Mesendoderm (in vitro differentiated cells): ENCODE data around the gene SLC51A.

Experiments used
- DNase-seq: peaks from one replicate; pipeline ENCODE4 v3.0.0; 2013
- H2AK5ac ChIP-seq: 2 replicates; pipeline ENCODE4 v1.6.1; 2013; ENCODE audit warnings: low read length, inconsistent platforms
- H2BK120ac ChIP-seq: 2 replicates; pipeline ENCODE4 v1.6.1; 2013; ENCODE audit warnings: low read depth, mild to moderate bottlenecking, low read length, moderate library complexity, mixed read lengths
- H2BK15ac ChIP-seq: replicated peaks from 2 replicates; pipeline ENCODE4 v1.6.1; 2013; ENCODE audit warnings: low read depth, mild to moderate bottlenecking, moderate library complexity
- H2BK5ac ChIP-seq: 2 replicates; pipeline ENCODE4 v1.6.1; 2013; ENCODE audit warnings: low read length, inconsistent platforms
- H3K18ac ChIP-seq: 2 replicates; pipeline ENCODE4 v1.6.1; 2013; ENCODE audit warnings: mild to moderate bottlenecking, low read length, mixed read lengths
- H3K23ac ChIP-seq: one replicate; pipeline ENCODE4 v1.6.1; 2013; ENCODE audit warnings: low read length
- H3K27ac ChIP-seq: 2 replicates; pipeline ENCODE4 v1.5.1; 2013; ENCODE audit warnings: low read depth, mild to moderate bottlenecking, inconsistent platforms, low read length, moderate library complexity
- H3K27me3 ChIP-seq: 2 replicates; pipeline ENCODE4 v1.6.1; 2013; ENCODE audit warnings: low read length, control low read depth, mild to moderate bottlenecking, inconsistent platforms; ENCODE audit not compliant: insufficient read depth, poor library complexity
- H3K36me3 ChIP-seq: 2 replicates; pipeline ENCODE4 v1.6.1; 2013; ENCODE audit warnings: low read length, inconsistent platforms; ENCODE audit not compliant: control insufficient read depth, insufficient read depth
- H3K4ac ChIP-seq: one replicate; pipeline ENCODE4 v1.6.1; 2013; ENCODE audit warnings: low read depth, mild to moderate bottlenecking, low read length, moderate library complexity
- H3K4me1 ChIP-seq: 2 replicates; pipeline ENCODE4 v1.6.1; 2013; ENCODE audit warnings: low read depth, low read length, inconsistent platforms; ENCODE audit not compliant: control insufficient read depth
- H3K4me2 ChIP-seq: 2 replicates; pipeline ENCODE4 v1.6.1; 2013; ENCODE audit warnings: low read length
- H3K4me3 ChIP-seq: 2 replicates; pipeline ENCODE4 v1.5.1; 2013; ENCODE audit warnings: mild to moderate bottlenecking, low read length
- H3K56ac ChIP-seq: one replicate; pipeline ENCODE4 v1.6.1; 2013; ENCODE audit warnings: low read length
- H3K79me1 ChIP-seq: 2 replicates; pipeline ENCODE4 v1.6.1; 2013; ENCODE audit warnings: low read length, inconsistent platforms
- H3K79me2 ChIP-seq: 2 replicates; pipeline ENCODE4 v1.6.1; 2013; ENCODE audit warnings: mild to moderate bottlenecking, low read length; ENCODE audit not compliant: control insufficient read depth, insufficient read depth
- H3K9ac ChIP-seq: 2 replicates; pipeline ENCODE4 v1.6.1; 2013; ENCODE audit warnings: low read length, inconsistent platforms
- H4K5ac ChIP-seq: one replicate; pipeline ENCODE4 v1.6.1; 2013; ENCODE audit warnings: low read length
- H4K8ac ChIP-seq: one replicate; pipeline ENCODE4 v1.6.1; 2013; ENCODE audit warnings: low read depth, mild to moderate bottlenecking, control low read depth, low read length, moderate library complexity
- WGBS: extraction: QIAGEN DNeasy Blood & Tissue Kit; methylation state at CpG from one replicate; pipeline ENCODE4 v1.1.7; 2013; ENCODE audit warnings: low lambda C conversion rate, missing lambda C conversion rate; ENCODE audit not compliant: insufficient coverage; ENCODE audit errors: extremely low coverage; 5-methylcytosine and 5-hydroxymethylcytosine counted together

The SLC51A gene

GRCh38 chr3:196227121-196227561 is 10.8 kb downstream of the SLC51A start:
- WGBS = no CpG with 5 or more reads among the region's 14 CpGs
- no peaks in the 10 kb centered on the region for H3K79me2 ChIP-seq
- H3K4me1 ChIP-seq = no peaks in the 10 kb centered on the region
- no peak overlapping the region for H3K56ac ChIP-seq
- H3K36me3 ChIP-seq = no peaks in the 10 kb centered on the region
- no peak overlapping the region for H3K4me2 ChIP-seq
- no peak overlapping the region for H2BK15ac ChIP-seq
- no peak overlapping the region for H2AK5ac ChIP-seq
- DNase-seq = no peak
- no peak overlapping the region for H3K4me3 ChIP-seq
- no peak overlapping the region for H3K18ac ChIP-seq
- no peak overlapping the region for H3K23ac ChIP-seq
- H2BK120ac ChIP-seq = no peak overlapping the region
- no peaks in the 10 kb centered on the region for H3K79me1 ChIP-seq
- H4K5ac ChIP-seq = no peak overlapping the region
- no peak overlapping the region for H3K27ac ChIP-seq
- H3K4ac ChIP-seq = no peak overlapping the region
- no peak overlapping the region for H4K8ac ChIP-seq
- H3K9ac ChIP-seq = no peak overlapping the region
- no peak overlapping the region for H2BK5ac ChIP-seq
- H3K27me3 ChIP-seq = no peaks in the 10 kb centered on the region

GRCh38 chr3:196227629-196228493 is 11.5 kb downstream of the SLC51A start:
- no peak overlapping the region for H3K9ac ChIP-seq
- no peak overlapping the region for H3K56ac ChIP-seq
- no CpG with 5 or more reads among the region's 24 CpGs for WGBS
- H3K79me1 ChIP-seq = no peaks in the 10 kb centered on the region
- DNase-seq = peak; percentile 18
- H2BK15ac ChIP-seq = no peak overlapping the region
- H2BK5ac ChIP-seq = no peak overlapping the region
- no peak overlapping the region for H3K18ac ChIP-seq
- no peak overlapping the region for H3K4ac ChIP-seq
- no peak overlapping the region for H3K27ac ChIP-seq
- no peak overlapping the region for H4K5ac ChIP-seq
- H4K8ac ChIP-seq = no peak overlapping the region
- H3K23ac ChIP-seq = no peak overlapping the region
- no peaks in the 10 kb centered on the region for H3K27me3 ChIP-seq
- H2AK5ac ChIP-seq = no peak overlapping the region
- no peaks in the 10 kb centered on the region for H3K4me1 ChIP-seq
- no peaks in the 10 kb centered on the region for H3K36me3 ChIP-seq
- H3K4me3 ChIP-seq = no peak overlapping the region
- H3K4me2 ChIP-seq = no peak overlapping the region
- H3K79me2 ChIP-seq = no peaks in the 10 kb centered on the region
- no peak overlapping the region for H2BK120ac ChIP-seq

- no peaks in the 10 kb centered on the region for H3K4me1 ChIP-seq
- WGBS = no CpG with 5 or more reads among the region's 12 CpGs
- H2AK5ac ChIP-seq = no peak overlapping the region
- no peak for DNase-seq
- no peak overlapping the region for H3K18ac ChIP-seq
- H4K8ac ChIP-seq = no peak overlapping the region
- H3K9ac ChIP-seq = no peak overlapping the region
- H2BK15ac ChIP-seq = no peak overlapping the region
- no peaks in the 10 kb centered on the region for H3K27me3 ChIP-seq
- no peak overlapping the region for H3K27ac ChIP-seq
- H3K56ac ChIP-seq = no peak overlapping the region
- H2BK5ac ChIP-seq = no peak overlapping the region
- H3K79me1 ChIP-seq = no peaks in the 10 kb centered on the region
- no peak overlapping the region for H3K23ac ChIP-seq
- no peaks in the 10 kb centered on the region for H3K79me2 ChIP-seq
- H2BK120ac ChIP-seq = no peak overlapping the region
- no peak overlapping the region for H3K4ac ChIP-seq
- no peak overlapping the region for H4K5ac ChIP-seq
- H3K36me3 ChIP-seq = peaks cover under 1% of the 10 kb centered on the region
- no peak overlapping the region for H3K4me2 ChIP-seq
- no peak overlapping the region for H3K4me3 ChIP-seq
These were observed 16.0 kb downstream of the SLC51A start for GRCh38 chr3:196232154-196232881.

- no peak for DNase-seq
- no peak overlapping the region for H3K4me3 ChIP-seq
- H2BK15ac ChIP-seq = no peak overlapping the region
- H3K79me1 ChIP-seq = no peaks in the 10 kb centered on the region
- no peaks in the 10 kb centered on the region for H3K27me3 ChIP-seq
- H4K5ac ChIP-seq = no peak overlapping the region
- H4K8ac ChIP-seq = no peak overlapping the region
- no CpG with 5 or more reads among the region's 8 CpGs for WGBS
- H3K18ac ChIP-seq = no peak overlapping the region
- H3K27ac ChIP-seq = no peak overlapping the region
- H2BK5ac ChIP-seq = no peak overlapping the region
- H3K23ac ChIP-seq = no peak overlapping the region
- H3K56ac ChIP-seq = no peak overlapping the region
- H2BK120ac ChIP-seq = no peak overlapping the region
- peaks cover 1% of the 10 kb centered on the region for H3K36me3 ChIP-seq
- H3K4me1 ChIP-seq = no peaks in the 10 kb centered on the region
- no peaks in the 10 kb centered on the region for H3K79me2 ChIP-seq
- no peak overlapping the region for H3K4me2 ChIP-seq
- H3K4ac ChIP-seq = no peak overlapping the region
- H3K9ac ChIP-seq = no peak overlapping the region
- H2AK5ac ChIP-seq = no peak overlapping the region
These were observed 16.5 kb downstream of the SLC51A start for GRCh38 chr3:196232882-196233251.

- no CpG with 5 or more reads among the region's 12 CpGs for WGBS
- no peak overlapping the region for H3K9ac ChIP-seq
- H3K79me1 ChIP-seq = no peaks in the 10 kb centered on the region
- no peak overlapping the region for H3K4ac ChIP-seq
- H3K79me2 ChIP-seq = no peaks in the 10 kb centered on the region
- no peak overlapping the region for H3K4me2 ChIP-seq
- no peaks in the 10 kb centered on the region for H3K27me3 ChIP-seq
- no peak overlapping the region for H2BK15ac ChIP-seq
- no peak overlapping the region for H2BK120ac ChIP-seq
- no peak overlapping the region for H3K56ac ChIP-seq
- H4K5ac ChIP-seq = no peak overlapping the region
- no peak for DNase-seq
- H4K8ac ChIP-seq = no peak overlapping the region
- no peak overlapping the region for H3K18ac ChIP-seq
- H3K4me1 ChIP-seq = no peaks in the 10 kb centered on the region
- peaks cover 1% of the 10 kb centered on the region for H3K36me3 ChIP-seq
- no peak overlapping the region for H2AK5ac ChIP-seq
- H3K27ac ChIP-seq = no peak overlapping the region
- H2BK5ac ChIP-seq = no peak overlapping the region
- H3K23ac ChIP-seq = no peak overlapping the region
- H3K4me3 ChIP-seq = no peak overlapping the region
These were observed 19.3 kb downstream of the SLC51A start for GRCh38 chr3:196235452-196236122.
